SU-DHL-6 (cell line): Measurements from ENCODE around the gene EYS.

Source experiments
- H2AFZ ChIP-seq: fragments of 200-600 bp; sonication (generic); 2 replicates; pipeline ENCODE4 v1.6.1; 2014; ENCODE audit warnings: low read depth, mild to moderate bottlenecking, moderate library complexity, mixed read lengths, antibody characterized with exemption, low read length; ENCODE audit not compliant: severe bottlenecking
- H3F3A ChIP-seq: fragments of 200-600 bp; shearing (Covaris generic); 2 replicates; pipeline ENCODE4 v1.6.0; 2016; ENCODE audit warnings: antibody characterized with exemption, mild to moderate bottlenecking; ENCODE audit not compliant: insufficient read depth
- H3K27ac ChIP-seq: fragments of 200-600 bp; sonication (generic); 2 replicates; pipeline ENCODE4 v1.5.1; 2016; ENCODE audit warnings: low read depth, mild to moderate bottlenecking, low read length, moderate library complexity, mixed read lengths
- H3K27me3 ChIP-seq: fragments of 200-600 bp; sonication (generic), shearing (Covaris generic); 2 replicates; pipeline ENCODE4 v1.6.0; 2014; ENCODE audit warnings: mild to moderate bottlenecking, low read length
- H3K36me3 ChIP-seq: fragments of 200-600 bp; sonication (generic); 2 replicates; pipeline ENCODE4 v1.6.1; 2014; ENCODE audit warnings: mild to moderate bottlenecking, low read length, mixed read lengths
- H3K4me2 ChIP-seq: fragments of 300-600, 200-600 bp; shearing (Covaris generic), sonication (generic); 2 replicates; pipeline ENCODE4 v1.6.0; 2014; ENCODE audit warnings: low read length, low read depth, mild to moderate bottlenecking; ENCODE audit not compliant: poor library complexity, severe bottlenecking
- H3K4me3 ChIP-seq: fragments of 200-600 bp; sonication (generic); 2 replicates; pipeline ENCODE4 v1.5.1; 2014; ENCODE audit warnings: antibody characterized with exemption, low read length, mild to moderate bottlenecking, mixed read lengths; ENCODE audit not compliant: insufficient read depth, poor library complexity, severe bottlenecking
- H3K79me2 ChIP-seq: fragments of 200-600 bp; sonication (generic); 2 replicates; pipeline ENCODE4 v1.6.1; 2014; ENCODE audit warnings: mild to moderate bottlenecking, low read length, moderate library complexity; ENCODE audit not compliant: insufficient read depth
- H3K9ac ChIP-seq: fragments of 200-600 bp; sonication (generic); 2 replicates; pipeline ENCODE4 v1.7.0; 2014; ENCODE audit warnings: mild to moderate bottlenecking, low read length
- H3K9me2 ChIP-seq: fragments of 200-600 bp; sonication (generic); replicated peaks from 2 replicates; pipeline ENCODE4 v1.6.1; 2014; ENCODE audit warnings: low read length; ENCODE audit not compliant: insufficient read depth
- H3K9me3 ChIP-seq: fragments of 200-600 bp; sonication (generic); 2 replicates; pipeline ENCODE4 v1.6.1; 2014; ENCODE audit warnings: low read length, mixed read lengths; ENCODE audit not compliant: insufficient read depth
- H4K20me1 ChIP-seq: fragments of 200-600 bp; sonication (generic); 2 replicates; pipeline ENCODE4 v1.6.1; 2014; ENCODE audit warnings: low read depth, mild to moderate bottlenecking, antibody characterized with exemption, low read length, moderate library complexity, mixed read lengths
- EZH2phosphoT487 ChIP-seq: fragments of 200-600 bp; sonication (generic), shearing (Covaris generic); conservative IDR thresholded peaks from 2 replicates; pipeline ENCODE4 v1.6.1; 2018; ENCODE audit warnings: mild to moderate bottlenecking, antibody characterized with exemption, low read length, moderate library complexity, mixed read lengths
- TF ChIP-seq, protein P1 (sequence below): fragments of 200-600 bp; sonication (generic); IDR thresholded peaks from one replicate; pipeline ENCODE4 v1.5.1; 2017; ENCODE audit warnings: antibody characterized with exemption, mild to moderate bottlenecking, low read length, moderate library complexity; ENCODE audit not compliant: insufficient read depth, poor library complexity, severe bottlenecking

EYS gene

DNA sequence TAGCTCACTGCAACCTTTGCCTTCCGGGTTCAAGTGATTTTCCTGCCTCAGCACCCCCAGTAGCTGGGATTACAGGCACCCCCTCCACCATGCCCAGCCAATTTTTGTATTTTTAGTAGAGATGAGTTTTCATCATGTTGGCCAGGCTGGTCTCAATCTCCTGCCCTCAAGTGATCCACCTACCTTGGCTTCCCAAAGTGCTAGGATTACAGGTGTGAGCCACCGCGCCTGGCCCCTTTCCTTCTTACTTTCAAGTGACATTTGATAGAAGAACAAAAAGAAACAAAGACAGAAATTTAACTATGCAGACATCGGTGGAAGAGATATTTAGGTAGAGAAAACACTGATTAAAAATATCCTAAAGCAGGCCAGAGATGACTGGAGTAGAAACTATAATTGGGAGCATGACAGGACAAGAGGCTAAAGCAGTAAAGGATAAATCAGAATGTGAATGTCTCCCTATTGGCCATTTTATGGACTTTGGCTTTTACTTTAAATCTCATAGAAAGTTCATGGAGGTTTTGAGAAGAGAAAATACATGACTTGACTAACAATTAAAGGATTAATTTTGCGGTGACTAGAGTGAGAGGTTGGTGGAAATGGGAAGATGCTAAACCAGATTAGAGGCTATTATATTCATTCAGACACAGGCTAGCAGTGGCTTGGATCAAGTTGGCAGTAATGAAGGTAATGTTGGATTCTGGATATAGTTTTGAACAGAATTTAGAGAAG lies 2.2 kb upstream of the EYS start:
- TF ChIP-seq, protein P1, sequence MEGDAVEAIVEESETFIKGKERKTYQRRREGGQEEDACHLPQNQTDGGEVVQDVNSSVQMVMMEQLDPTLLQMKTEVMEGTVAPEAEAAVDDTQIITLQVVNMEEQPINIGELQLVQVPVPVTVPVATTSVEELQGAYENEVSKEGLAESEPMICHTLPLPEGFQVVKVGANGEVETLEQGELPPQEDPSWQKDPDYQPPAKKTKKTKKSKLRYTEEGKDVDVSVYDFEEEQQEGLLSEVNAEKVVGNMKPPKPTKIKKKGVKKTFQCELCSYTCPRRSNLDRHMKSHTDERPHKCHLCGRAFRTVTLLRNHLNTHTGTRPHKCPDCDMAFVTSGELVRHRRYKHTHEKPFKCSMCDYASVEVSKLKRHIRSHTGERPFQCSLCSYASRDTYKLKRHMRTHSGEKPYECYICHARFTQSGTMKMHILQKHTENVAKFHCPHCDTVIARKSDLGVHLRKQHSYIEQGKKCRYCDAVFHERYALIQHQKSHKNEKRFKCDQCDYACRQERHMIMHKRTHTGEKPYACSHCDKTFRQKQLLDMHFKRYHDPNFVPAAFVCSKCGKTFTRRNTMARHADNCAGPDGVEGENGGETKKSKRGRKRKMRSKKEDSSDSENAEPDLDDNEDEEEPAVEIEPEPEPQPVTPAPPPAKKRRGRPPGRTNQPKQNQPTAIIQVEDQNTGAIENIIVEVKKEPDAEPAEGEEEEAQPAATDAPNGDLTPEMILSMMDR = no peak
- TF ChIP-seq EZH2phosphoT487 = no peak
- H3K27ac ChIP-seq = no peak overlapping the region
- no peaks in the 10 kb centered on the region for H3K9me3 ChIP-seq
- H2AFZ ChIP-seq = no peak overlapping the region
- H3K27me3 ChIP-seq = no peaks in the 10 kb centered on the region
- H3F3A ChIP-seq = no peaks in the 10 kb centered on the region
- no peak overlapping the region for H3K9ac ChIP-seq
- H3K79me2 ChIP-seq = no peaks in the 10 kb centered on the region
- H4K20me1 ChIP-seq = no peaks in the 10 kb centered on the region
- H3K4me3 ChIP-seq = no peak overlapping the region
- H3K4me2 ChIP-seq = no peak overlapping the region
- H3K36me3 ChIP-seq = no peaks in the 10 kb centered on the region
- H3K9me2 ChIP-seq = no peaks in the 10 kb centered on the region

DNA sequence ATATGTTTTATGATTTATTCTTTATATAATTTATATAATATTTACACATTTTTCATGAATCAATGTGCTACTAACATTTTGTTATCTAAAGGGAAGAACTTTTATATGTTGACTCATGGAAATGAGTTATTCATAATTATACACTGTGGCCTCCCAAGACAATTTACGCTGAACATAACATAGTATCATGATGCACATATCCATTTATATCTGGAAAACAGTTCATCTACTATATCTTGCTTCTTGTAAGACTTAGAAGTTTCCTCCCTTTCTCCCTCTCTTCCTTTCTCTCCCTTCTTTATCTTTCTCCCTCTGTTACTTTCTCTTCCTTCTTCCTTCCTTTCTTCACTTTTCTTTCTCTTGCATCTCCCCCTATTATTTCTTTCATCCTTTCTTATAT lies 1.1 kb upstream of the EYS start:
- Histone ChIP-seq H3K36me3 (no peaks in the 10 kb centered on the region), H3K9me3 (no peaks in the 10 kb centered on the region), H3K4me2 (no peak overlapping the region), H3K4me3 (no peak overlapping the region), H2AFZ (no peak overlapping the region), H3F3A (no peaks in the 10 kb centered on the region), H3K79me2 (no peaks in the 10 kb centered on the region), H3K9ac (no peak overlapping the region), H3K27ac (no peak overlapping the region), H4K20me1 (no peaks in the 10 kb centered on the region), H3K27me3 (no peaks in the 10 kb centered on the region), H3K9me2 (no peaks in the 10 kb centered on the region)
- TF ChIP-seq EZH2phosphoT487 = no peak
- TF ChIP-seq, protein P1 = no peak

DNA sequence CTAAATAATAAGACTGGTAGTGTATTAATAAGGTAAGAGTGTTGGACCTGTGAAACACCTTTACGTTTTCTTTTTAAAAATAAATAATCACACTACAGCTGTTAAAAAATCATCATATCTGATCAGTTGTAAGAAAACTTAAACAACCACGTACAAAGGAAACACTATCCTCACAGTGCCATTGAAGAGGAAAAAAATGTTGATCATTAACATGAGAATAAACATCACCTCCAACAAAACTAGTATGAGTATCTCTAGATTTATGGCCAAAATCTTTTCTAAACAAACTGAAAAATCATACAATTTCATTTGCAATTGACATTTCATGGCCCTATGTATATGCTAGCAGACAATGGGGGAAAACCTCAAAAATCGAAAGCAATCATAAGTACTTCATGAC lies 590 bp downstream of the EYS start:
- Histone ChIP-seq H3K9ac (no peak overlapping the region), H3F3A (no peaks in the 10 kb centered on the region), H4K20me1 (no peaks in the 10 kb centered on the region), H3K79me2 (no peaks in the 10 kb centered on the region), H3K9me3 (no peaks in the 10 kb centered on the region), H3K27ac (no peak overlapping the region), H2AFZ (no peak overlapping the region), H3K27me3 (no peaks in the 10 kb centered on the region), H3K4me2 (no peak overlapping the region), H3K9me2 (no peaks in the 10 kb centered on the region), H3K4me3 (no peak overlapping the region), H3K36me3 (no peaks in the 10 kb centered on the region)
- TF ChIP-seq, protein P1 = no peak
- TF ChIP-seq EZH2phosphoT487 = no peak
